ELF-1 (cell line): ENCODE measurements around the gene GUSB.
"Not testable (repeated sequence)": the region's sequence is repeated elsewhere in the genome, so short reads cannot be mapped to it uniquely, and the experiment has no call there.

ENCODE experiments used
- DNase-seq: peaks from one replicate; pipeline ENCODE4 v3.0.0-alpha.2; 2016; ENCODE audit warnings: low read depth, low spot score

GUSB gene

GRCh38 chr7:65981965-65982792 lies at the start of gene GUSB:
Gene GUSB (minus strand): TSS chr7:65982213. CDS start chr7:65982183, 30 bp downstream.
- DNase-seq: peak; percentile 95

GRCh38 chr7:66028342-66028741 lies 46.3 kb upstream of the GUSB start:
- DNase-seq: not testable (repeated sequence)

GRCh38 chr7:66016131-66016461 lies 34.1 kb upstream of the GUSB start:
- DNase-seq: no peak

DNA sequence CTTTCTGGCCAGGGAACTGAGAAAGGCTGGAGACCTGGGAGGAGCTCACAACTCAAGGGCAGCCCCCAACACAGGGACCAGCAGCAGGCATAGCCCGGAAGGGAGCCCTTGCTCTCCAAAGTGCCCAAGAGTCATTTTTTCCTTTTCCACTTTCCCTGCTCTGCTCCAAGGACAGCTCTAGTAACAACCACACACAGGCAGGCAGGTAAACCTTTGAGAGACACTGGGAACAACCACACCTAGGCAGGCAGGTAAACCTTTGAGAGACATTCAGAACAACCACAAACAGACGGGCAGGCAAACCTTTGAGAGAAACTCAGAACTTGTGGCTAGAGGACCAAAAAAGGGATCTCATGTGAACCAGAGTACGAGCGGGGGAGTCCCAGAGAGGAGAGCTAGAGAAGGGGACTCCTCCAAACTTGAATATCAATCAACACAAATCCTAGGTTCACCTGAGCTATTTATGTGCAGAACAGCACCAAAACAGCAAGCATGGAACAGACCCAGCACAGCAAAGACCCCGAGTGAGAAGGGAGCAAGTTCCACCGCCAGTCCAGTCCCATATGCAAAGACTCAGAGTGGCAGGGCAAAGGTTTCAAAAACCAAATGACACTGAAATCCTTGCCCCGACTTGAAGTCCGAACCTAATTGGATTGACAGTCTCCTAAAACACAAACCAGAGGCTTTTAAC lies 33.6 kb upstream of the GUSB start:
- no peak for DNase-seq

DNA sequence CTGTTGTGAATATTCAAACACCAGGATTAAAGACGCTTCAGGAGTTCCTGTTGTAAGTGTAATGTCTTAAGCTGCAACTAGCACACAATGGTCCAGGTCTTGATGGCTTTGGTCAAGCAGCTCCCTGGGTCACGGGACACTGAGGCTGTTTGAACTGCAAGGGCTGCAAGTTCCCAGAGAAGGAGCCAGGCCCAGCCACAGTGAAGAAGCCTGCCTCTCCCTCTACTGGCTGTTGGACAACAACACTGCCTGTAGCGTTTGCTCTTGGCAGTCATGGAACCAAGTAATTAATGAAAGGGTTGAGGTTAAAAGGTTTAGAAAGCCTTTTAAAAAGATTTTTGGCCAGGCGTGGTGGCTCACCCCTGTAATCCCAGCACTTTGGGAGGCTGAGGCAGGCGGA lies 31.9 kb upstream of the GUSB start:
- DNase-seq: peak; percentile 75

GRCh38 chr7:66007232-66007631 lies 25.2 kb upstream of the GUSB start:
- DNase-seq: no peak

DNA sequence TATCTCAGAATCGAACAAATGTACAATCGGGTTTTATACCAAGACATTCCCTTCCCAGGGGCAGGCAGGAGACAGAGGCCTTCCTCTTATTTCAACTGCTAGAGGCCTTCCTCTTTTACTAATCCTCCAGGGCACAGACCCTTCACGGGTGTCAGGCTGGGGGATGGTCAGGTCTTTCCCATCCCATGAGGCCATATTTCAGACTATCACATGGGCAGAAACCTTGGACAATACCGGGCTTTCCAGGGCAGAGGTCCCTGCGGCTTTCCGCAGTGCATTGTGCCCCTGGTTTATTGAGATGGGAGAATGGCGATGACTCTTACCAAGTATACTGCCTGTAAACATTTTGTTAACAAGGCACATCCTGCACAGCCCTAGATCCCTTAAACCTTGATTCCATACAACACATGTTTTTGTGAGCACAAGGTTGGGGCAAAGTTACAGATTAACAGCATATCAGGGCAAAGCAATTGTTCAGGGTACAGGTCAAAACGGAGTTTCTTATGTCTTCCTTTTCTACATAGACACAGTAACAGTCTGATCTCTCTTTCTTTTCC lies 23.2 kb upstream of the GUSB start:
- DNase-seq: not testable (repeated sequence)

- not testable (repeated sequence) for DNase-seq
Measured at GRCh38 chr7:66000823-66001417, 18.9 kb upstream of the GUSB start.

DNA sequence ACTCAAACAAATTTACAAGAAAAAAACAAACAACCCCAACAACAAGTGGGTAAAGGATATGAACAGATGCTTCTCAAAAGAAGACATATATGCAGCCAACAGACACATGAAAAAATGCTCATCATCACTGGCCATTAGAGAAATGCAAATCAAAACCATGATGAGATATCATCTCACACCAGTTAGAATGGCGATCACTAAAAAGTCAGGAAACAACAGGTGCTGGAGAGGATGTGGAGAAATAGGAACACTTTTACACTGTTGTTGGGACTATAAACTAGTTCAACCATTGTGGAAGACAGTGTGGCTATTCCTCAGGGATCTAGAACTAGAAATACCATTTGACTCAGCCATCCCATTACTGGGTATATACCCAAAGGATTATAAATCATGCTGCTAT lies 13.0 kb upstream of the GUSB start:
- DNase-seq: not testable (repeated sequence)

GRCh38 chr7:65992526-65992925 lies 10.5 kb upstream of the GUSB start:
- DNase-seq: no peak

- DNase-seq: not testable (repeated sequence)
Measured at GRCh38 chr7:65991829-65992228, 9.8 kb upstream of the GUSB start.

DNA sequence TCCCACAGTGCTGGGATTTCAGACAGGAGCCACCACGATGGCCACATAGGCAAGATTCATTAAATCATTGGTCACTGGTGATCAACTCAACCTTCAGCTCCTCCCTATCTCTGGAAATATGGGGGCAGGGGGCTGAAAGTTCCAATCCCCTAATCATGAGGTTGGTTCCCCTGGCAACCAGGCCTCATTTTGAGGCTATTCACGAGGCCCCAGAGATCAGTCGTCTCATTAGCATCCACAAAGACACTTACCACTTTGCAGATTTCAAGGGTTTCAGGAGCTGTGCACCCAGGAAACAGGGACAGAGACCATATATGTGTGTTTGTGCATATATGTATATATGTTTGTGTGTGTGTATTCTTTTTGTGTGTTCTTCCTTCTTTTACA lies 7.7 kb upstream of the GUSB start:
- DNase-seq: no peak

DNA sequence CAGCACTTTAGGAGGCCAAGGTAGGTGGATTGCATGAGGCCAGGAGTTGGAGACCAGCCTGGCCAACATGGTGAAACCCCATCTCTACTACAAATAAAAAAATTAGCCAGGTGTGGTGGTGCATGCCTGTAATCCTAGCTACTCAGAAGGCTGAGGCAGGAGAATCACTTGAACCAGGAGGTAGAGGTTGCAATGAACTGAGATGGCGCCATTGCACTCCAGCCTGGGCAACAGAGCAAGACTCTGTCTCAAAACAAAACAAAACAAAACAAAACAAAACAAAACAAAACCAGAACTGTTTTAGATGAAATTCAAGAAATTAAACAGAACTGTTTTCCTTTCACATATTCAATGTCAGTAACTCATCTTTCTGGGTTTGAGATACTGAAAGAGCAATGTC lies 6.5 kb upstream of the GUSB start:
- not testable (repeated sequence) for DNase-seq

DNA sequence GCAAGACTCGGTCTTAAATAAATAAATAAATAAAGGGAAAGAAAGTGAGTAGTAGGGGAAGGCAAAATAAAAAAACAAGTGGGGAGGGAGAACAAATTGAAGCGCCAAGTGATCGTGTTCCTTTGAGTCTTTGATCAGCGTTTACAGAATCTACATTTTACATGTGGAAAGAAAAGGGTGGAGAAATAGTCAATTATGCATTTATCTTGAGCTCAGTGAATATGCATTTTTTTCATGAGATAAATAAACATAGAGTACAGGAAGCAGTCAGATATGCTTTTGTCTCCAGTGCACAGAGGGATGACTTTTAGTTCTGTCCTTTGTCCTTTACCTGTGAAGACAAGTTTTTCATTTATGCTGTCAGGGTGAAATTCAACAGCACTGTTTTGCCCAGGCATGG lies 6.1 kb upstream of the GUSB start:
- DNase-seq: no peak

GRCh38 chr7:65983965-65984658 lies 2.1 kb upstream of the GUSB start:
- no peak for DNase-seq

DNA sequence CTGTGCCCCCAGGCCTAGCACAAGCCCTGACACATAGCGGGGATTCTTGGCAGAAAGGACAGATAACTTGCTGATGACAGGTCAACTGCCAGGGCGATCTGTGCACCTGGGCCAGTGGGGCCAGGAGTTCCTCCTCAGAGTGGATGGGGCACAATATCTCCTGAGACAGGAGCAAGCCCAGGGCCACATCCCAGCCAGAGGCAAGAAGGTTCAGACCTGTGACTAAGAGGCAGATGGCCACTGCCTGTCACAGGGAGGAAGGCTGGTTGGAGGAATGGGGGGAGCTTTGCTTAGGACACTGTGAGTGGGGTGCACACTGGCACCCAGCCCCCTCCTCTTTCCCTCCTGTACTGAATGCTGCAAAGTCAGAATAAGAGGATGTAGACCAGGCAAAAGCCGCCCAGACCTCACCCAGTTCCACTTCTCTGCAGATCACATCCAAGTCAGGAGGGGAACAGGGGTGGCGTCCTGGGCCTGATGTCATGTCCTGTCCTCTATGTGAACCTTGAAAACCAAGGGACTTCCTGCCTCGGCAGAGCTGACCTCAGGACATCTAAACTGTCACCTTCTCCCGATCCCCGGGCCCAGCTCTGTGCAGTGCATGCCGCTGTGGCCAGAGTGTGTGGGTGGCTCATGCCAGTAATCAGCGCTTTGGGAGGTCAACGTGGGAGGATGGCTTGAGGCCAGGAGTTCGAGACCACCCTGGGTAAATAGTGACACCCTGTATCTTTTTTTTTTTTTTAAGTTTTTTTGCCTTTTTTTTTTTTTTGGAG lies 1.3 kb downstream of the GUSB start:
- peak; percentile 11 for DNase-seq

DNA sequence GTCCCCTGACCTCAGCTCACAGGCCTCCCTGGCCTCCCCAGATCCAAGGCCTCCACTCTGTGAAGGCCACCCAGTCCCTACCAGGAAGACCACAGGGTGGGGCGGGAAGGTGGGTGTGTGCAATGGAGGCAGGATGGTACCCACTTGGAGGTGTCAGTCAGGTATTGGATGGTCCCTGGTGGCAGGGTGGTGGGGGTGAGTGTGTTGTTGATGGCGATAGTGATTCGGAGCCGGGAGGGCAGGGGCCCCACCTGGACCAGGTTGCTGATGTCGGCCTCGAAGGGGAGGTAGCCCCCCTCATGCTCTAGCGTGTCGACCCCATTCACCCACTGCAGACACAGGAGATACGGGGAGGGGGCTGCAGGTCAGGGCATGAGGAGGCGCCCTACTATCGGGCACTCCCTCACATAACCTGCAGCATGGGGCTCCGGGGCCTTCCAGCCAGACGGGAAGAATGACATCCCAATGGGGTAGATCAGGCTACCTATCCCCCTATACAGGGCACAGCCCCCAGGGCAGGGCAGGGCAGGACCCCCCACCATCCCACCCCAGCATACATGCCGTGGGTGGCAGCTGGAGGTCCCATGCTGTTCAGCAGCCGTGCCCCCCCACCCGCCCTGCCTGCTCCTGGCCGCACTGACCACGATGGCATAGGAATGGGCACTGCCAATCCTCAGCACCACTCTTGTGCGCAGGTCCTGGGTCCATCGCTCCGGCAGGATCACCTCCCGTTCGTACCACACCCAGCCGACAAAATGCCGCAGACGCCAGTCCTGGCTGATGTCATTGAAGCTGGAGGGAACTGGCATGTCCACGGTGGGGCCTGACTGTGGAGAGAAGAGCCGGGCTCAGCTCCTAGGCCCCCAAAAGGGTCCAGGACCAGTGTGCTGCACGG lies 2.2 kb downstream of the GUSB start:
- no peak for DNase-seq

- DNase-seq: no peak
Measured at GRCh38 chr7:65978891-65979582, 3.0 kb downstream of the GUSB start.

GRCh38 chr7:65976659-65977196 lies 5.3 kb downstream of the GUSB start:
- DNase-seq: no peak
